Measurements from ENCODE around the gene PPAN.

The PPAN gene

DNA sequence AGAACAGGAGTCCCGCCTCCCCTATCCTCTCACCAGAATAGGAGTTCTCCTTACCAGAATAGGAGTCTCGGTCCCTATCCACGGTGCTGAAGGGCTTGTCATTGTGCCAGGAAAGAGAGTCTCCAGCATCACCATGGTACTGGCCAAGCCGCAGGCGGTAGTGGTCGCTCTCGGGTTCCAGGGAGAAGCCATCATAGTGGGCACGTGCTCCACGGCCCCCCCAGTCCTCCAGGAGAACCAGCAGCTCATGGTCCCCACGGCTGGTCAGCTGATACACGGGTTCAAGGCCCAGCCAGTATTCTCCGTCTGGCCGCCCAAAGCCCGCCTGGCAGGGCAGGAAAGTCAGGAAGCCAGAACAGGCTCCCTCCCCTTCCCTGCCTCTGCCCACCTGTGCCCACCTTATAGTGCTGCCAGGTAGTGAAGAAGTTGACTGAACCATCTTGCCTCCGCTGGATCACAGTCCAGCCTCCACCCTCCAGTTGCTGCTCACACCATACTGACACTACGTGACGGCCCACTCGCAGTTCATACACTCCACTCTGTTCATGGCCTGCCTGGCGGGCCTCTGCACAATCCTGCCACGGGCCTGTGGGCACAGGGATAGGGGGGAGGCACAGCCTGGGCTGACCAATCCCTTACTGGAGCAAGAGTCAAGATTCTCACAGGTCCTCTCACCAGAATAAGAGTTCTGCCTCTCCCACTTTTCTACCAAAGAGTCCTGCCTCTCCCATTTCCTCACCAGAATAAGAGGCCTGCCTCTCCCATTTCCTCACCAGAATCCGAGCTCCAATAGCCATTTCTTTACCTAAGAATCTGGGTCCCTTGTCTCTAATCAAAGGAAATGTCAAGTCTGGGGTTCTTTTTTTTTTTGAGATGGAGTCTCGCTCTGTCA lies 12.6 kb upstream of the PPAN start (continued):
- TF ChIP-seq, protein P1, sequence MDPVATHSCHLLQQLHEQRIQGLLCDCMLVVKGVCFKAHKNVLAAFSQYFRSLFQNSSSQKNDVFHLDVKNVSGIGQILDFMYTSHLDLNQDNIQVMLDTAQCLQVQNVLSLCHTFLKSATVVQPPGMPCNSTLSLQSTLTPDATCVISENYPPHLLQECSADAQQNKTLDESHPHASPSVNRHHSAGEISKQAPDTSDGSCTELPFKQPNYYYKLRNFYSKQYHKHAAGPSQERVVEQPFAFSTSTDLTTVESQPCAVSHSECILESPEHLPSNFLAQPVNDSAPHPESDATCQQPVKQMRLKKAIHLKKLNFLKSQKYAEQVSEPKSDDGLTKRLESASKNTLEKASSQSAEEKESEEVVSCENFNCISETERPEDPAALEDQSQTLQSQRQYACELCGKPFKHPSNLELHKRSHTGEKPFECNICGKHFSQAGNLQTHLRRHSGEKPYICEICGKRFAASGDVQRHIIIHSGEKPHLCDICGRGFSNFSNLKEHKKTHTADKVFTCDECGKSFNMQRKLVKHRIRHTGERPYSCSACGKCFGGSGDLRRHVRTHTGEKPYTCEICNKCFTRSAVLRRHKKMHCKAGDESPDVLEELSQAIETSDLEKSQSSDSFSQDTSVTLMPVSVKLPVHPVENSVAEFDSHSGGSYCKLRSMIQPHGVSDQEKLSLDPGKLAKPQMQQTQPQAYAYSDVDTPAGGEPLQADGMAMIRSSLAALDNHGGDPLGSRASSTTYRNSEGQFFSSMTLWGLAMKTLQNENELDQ (tag by site-specific recombination; IDR thresholded peaks at IDR 0.05; ENCODE audit: low read depth) = no peak
- TF ChIP-seq, protein P2, sequence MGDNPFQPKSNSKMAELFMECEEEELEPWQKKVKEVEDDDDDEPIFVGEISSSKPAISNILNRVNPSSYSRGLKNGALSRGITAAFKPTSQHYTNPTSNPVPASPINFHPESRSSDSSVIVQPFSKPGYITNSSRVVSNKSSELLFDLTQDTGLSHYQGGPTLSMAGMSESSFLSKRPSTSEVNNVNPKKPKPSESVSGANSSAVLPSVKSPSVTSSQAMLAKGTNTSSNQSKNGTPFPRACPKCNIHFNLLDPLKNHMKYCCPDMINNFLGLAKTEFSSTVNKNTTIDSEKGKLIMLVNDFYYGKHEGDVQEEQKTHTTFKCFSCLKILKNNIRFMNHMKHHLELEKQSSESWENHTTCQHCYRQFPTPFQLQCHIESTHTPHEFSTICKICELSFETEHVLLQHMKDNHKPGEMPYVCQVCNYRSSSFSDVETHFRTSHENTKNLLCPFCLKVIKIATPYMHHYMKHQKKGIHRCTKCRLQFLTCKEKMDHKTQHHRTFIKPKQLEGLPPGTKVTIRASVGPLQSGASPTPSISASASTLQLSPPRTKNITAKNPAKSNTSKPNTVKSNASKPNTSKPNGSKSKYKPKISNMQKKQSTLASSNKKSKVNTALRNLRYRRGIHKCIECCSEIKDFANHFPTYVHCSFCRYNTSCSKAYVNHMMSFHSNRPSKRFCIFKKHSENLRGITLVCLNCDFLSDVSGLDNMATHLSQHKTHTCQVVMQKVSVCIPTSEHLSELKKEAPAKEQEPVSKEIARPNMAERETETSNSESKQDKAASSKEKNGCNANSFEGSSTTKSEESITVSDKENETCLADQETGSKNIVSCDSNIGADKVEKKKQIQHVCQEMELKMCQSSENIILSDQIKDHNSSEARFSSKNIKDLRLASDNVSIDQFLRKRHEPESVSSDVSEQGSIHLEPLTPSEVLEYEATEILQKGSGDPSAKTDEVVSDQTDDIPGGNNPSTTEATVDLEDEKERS (tag by site-specific recombination; IDR thresholded peaks at IDR 0.05) = no peak
- TF ChIP-seq ZNF707 (tag by site-specific recombination; IDR thresholded peaks at IDR 0.05) (no peak), ZNF202 (tag by site-specific recombination; IDR thresholded peaks at IDR 0.05; ENCODE audit: borderline replicate concordance) (no peak), KLF1 (tag by site-specific recombination; IDR thresholded peaks at IDR 0.05) (no peak)

DNA sequence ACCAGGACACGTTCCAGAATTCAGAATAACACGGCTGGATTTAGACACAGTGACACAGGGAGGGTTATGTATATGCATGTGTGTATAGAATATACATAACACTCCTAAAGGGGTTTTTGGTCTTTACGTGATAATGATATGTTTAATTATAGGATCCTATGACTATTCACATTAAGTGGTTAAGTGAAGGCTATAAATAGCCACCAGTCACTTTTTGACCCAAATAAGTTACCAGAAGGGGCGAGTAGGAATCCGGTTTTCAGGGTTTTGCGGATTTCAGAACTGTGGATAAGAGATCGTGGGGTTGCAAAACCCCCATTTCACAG lies 10.6 kb upstream of the PPAN start:
- ChIA-PET CTCF (interaction anchor here (0.8 to 2.1 kb wide), 3 partner anchors 20 to 154 kb away, joined by 3 to 6 read pairs (median 5); no protein-coding TSS in a partner anchor), POLR2A (interaction anchor here (0.5 to 2.5 kb wide), 11 partner anchors 11 to 285 kb away, joined by 3 to 26 read pairs (median 4); partner anchors contain the start of genes P2RY11, PPAN and TYK2)
- no peaks in the 10 kb centered on the region for H3K9me3 ChIP-seq (ENCODE audit: control insufficient read depth, insufficient read depth, low read depth, low read length)
- H3K27ac ChIP-seq (ENCODE audit: extremely low read depth, low read depth, low read length) = no peak overlapping the region
- TF ChIP-seq ZNF335 (tag by site-specific recombination; conservative IDR thresholded peaks at IDR 0.05) (peak; percentile 73; the same call in 1 of the 2 replicates), ZBTB17 (tag by site-specific recombination; IDR thresholded peaks at IDR 0.05) (peak; percentile 72), SP7 (tag by site-specific recombination; IDR thresholded peaks at IDR 0.05) (peak; percentile 71), ZNF2 (tag by site-specific recombination; IDR thresholded peaks at IDR 0.05) (no peak), KLF1 (tag by site-specific recombination; IDR thresholded peaks at IDR 0.05) (no peak), ZNF561 (tag by site-specific recombination; IDR thresholded peaks at IDR 0.05; ENCODE audit: borderline replicate concordance) (0 out of 2 replicates have a peak, but pooled peaks have one; percentile 19)
- TF ChIP-seq, protein P3, sequence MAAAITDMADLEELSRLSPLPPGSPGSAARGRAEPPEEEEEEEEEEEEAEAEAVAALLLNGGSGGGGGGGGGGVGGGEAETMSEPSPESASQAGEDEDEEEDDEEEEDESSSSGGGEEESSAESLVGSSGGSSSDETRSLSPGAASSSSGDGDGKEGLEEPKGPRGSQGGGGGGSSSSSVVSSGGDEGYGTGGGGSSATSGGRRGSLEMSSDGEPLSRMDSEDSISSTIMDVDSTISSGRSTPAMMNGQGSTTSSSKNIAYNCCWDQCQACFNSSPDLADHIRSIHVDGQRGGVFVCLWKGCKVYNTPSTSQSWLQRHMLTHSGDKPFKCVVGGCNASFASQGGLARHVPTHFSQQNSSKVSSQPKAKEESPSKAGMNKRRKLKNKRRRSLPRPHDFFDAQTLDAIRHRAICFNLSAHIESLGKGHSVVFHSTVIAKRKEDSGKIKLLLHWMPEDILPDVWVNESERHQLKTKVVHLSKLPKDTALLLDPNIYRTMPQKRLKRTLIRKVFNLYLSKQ (tag by site-specific recombination; IDR thresholded peaks at IDR 0.05; ENCODE audit: borderline replicate concordance) = no peak
- no peak overlapping the region for H3K4me3 ChIP-seq (ENCODE audit: low read depth, low read length)
- H3K4me1 ChIP-seq (ENCODE audit: control insufficient read depth, insufficient read depth, low read length) = no peaks in the 10 kb centered on the region
- H3K36me3 ChIP-seq (ENCODE audit: control insufficient read depth in 2 of 2, insufficient read depth in 1 of 2, low read length in 2 of 2) = no peaks in the 10 kb centered on the region

DNA sequence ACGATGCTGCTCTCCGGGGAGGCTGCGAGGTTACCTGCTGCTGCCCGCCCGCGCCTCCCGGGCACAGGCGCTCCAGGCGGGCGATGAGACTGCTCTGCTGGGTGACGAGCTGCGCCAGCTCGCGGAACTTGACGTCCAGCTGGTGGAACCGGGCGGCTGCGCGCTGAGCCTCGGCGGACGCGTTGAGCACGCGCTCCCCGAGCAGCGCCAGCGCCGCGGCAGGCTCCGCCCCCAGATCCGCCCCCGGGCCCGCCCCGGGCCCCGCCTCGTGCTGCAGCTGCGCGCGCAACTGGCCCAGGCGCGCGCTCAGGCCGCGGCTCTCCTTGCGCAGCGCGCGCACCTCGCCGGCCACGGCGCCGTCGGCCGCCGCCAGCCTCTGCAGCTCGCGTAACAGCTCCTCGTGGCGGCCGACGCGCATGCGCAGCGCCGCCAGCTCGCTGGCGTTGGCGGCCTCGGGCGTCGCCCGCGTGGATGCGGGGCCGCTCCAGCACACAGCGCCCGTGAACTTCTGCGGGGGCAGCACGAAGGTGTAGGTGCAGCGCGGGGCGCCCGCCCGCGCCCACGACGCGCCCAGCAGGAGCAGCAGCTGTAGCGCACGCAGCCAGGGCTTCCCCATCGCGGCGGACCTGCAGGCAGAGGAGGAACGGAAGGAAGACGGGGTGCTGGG lies 10.1 kb upstream of the PPAN start:
- CTCF ChIA-PET = interaction anchor here (0.5 to 2.3 kb wide), 9 partner anchors 13 to 663 kb away, joined by 3 to 15 read pairs (median 4); no protein-coding TSS in a partner anchor
- no peaks in the 10 kb centered on the region for H3K36me3 ChIP-seq (ENCODE audit: control insufficient read depth in 2 of 2, insufficient read depth in 1 of 2, low read length in 2 of 2)
- no peaks in the 10 kb centered on the region for H3K9me3 ChIP-seq (ENCODE audit: control insufficient read depth, insufficient read depth, low read depth, low read length)
- POLR2A ChIA-PET = interaction anchor here (0.5 to 2.5 kb wide), 12 partner anchors 10 to 284 kb away, joined by 3 to 26 read pairs (median 4); partner anchors contain the start of genes P2RY11, PPAN and TYK2
- H3K27ac ChIP-seq (ENCODE audit: extremely low read depth, low read depth, low read length) = no peak overlapping the region; the same call in 1 of the 2 replicates
- peak overlapping the region; percentile 25 for H3K4me3 ChIP-seq (ENCODE audit: low read depth, low read length)
- H3K4me1 ChIP-seq (ENCODE audit: control insufficient read depth, insufficient read depth, low read length) = no peaks in the 10 kb centered on the region
- TF ChIP-seq, protein P4, sequence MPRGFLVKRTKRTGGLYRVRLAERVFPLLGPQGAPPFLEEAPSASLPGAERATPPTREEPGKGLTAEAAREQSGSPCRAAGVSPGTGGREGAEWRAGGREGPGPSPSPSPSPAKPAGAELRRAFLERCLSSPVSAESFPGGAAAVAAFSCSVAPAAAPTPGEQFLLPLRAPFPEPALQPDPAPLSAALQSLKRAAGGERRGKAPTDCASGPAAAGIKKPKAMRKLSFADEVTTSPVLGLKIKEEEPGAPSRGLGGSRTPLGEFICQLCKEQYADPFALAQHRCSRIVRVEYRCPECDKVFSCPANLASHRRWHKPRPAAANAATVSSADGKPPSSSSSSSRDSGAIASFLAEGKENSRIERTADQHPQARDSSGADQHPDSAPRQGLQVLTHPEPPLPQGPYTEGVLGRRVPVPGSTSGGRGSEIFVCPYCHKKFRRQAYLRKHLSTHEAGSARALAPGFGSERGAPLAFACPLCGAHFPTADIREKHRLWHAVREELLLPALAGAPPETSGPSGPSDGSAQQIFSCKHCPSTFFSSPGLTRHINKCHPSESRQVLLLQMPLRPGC (tag by site-specific recombination; IDR thresholded peaks at IDR 0.05) = 0 out of 2 replicates have a peak, but pooled peaks have one; percentile 33
- TF ChIP-seq ZNF561 (tag by site-specific recombination; IDR thresholded peaks at IDR 0.05; ENCODE audit: borderline replicate concordance) = peak; percentile 75
- TF ChIP-seq, protein P5, sequence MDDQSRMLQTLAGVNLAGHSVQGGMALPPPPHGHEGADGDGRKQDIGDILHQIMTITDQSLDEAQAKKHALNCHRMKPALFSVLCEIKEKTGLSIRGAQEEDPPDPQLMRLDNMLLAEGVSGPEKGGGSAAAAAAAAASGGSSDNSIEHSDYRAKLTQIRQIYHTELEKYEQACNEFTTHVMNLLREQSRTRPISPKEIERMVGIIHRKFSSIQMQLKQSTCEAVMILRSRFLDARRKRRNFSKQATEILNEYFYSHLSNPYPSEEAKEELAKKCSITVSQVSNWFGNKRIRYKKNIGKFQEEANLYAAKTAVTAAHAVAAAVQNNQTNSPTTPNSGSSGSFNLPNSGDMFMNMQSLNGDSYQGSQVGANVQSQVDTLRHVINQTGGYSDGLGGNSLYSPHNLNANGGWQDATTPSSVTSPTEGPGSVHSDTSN (CRISPR knock-in tag; IDR thresholded peaks at IDR 0.05) = peak; percentile 70; the same call in 1 of the 2 replicates
- TF ChIP-seq ZNF596 (tag by site-specific recombination; IDR thresholded peaks at IDR 0.05) = peak; percentile 40; the same call in 1 of the 2 replicates
- TF ChIP-seq ZEB2 (tag by site-specific recombination; IDR thresholded peaks at IDR 0.05) = peak; percentile 66; the same call in 1 of the 2 replicates
- TF ChIP-seq ZBTB20 (tag by site-specific recombination; IDR thresholded peaks at IDR 0.05) = peak; percentile 41; the same call in 1 of the 2 replicates
- TF ChIP-seq ZBTB21 (tag by site-specific recombination; IDR thresholded peaks at IDR 0.05) = no peak
